Caco-2 (cell line): ENCODE measurements around the gene DNAH10. TPM values are rescaled to one million over a fixed set of nuclear protein-coding genes. Genes with fewer than 3 reads are reported as not detected.

Experiments
- BruUV-seq: library from RNA; stranded (reverse); fragments of 400-500 nt; replicated peaks from 2 replicates; lab custom pipeline; 2021; lab: Mats Ljungman, UMichigan
- CTCF ChIA-PET: fragments of 300-600 bp; sonication (Branson Sonifier 250); formaldehyde crosslinking; loops from one replicate; lab custom pipeline; 2022; ENCODE audit warnings: antibody characterized with exemption; lab: Charles Lee
- POLR2A ChIA-PET: fragments of 300-600 bp; sonication (Branson Sonifier 250); formaldehyde crosslinking; loops from one replicate; lab custom pipeline; 2022; ENCODE audit warnings: antibody characterized with exemption; lab: Charles Lee
- DNase-seq, 2 experiments: peaks; one replicate each; pipeline versions ENCODE4 v3.0.0 to v3.0.0-alpha.2; 2020 to 2022
- H3K27me3 ChIP-seq: replicated peaks from 2 replicates; pipeline ENCODE4 v1.6.0; 2011; ENCODE audit warnings: low read length; ENCODE audit not compliant: control insufficient read depth, insufficient read depth
- H3K36me3 ChIP-seq: 2 replicates; pipeline ENCODE4 v1.5.1; 2011; ENCODE audit warnings: low read length; ENCODE audit not compliant: control insufficient read depth, insufficient read depth
- H3K4me1 ChIP-seq: fragments of 250-450 bp; sonication (Bioruptor Pico); 2 replicates; pipeline ENCODE4 v1.5.1; 2020; ENCODE audit warnings: mild to moderate bottlenecking
- H3K4me3 ChIP-seq: 2 replicates; pipeline ENCODE4 v1.5.1; 2011; ENCODE audit warnings: low read depth, mild to moderate bottlenecking, control low read depth, low read length
- H3K9me3 ChIP-seq: fragments of 250-450 bp; sonication (Bioruptor Pico); 2 replicates; pipeline ENCODE4 v1.5.1; 2020; ENCODE audit warnings: mild to moderate bottlenecking, moderate library complexity
- H3K27ac Mint-ChIP-seq: one replicate; pipeline ENCODE4 v1.8.0; 2022; ENCODE audit warnings: mixed read lengths; ENCODE audit not compliant: unreplicated experiment
- H3K27me3 Mint-ChIP-seq: one replicate; pipeline ENCODE4 v1.8.0; 2022; ENCODE audit warnings: mixed read lengths; ENCODE audit not compliant: insufficient read depth, unreplicated experiment
- H3K36me3 Mint-ChIP-seq: one replicate; pipeline ENCODE4 v1.8.0; 2022; ENCODE audit warnings: mild to moderate bottlenecking, mixed read lengths; ENCODE audit not compliant: insufficient read depth, unreplicated experiment
- H3K4me1 Mint-ChIP-seq: one replicate; pipeline ENCODE4 v1.8.0; 2022; ENCODE audit warnings: low read depth, mixed read lengths; ENCODE audit not compliant: unreplicated experiment
- H3K4me3 Mint-ChIP-seq: one replicate; pipeline ENCODE4 v1.8.0; 2022; ENCODE audit warnings: mild to moderate bottlenecking, moderate library complexity, mixed read lengths; ENCODE audit not compliant: unreplicated experiment
- H3K9me3 Mint-ChIP-seq: one replicate; pipeline ENCODE4 v1.8.0; 2022; ENCODE audit warnings: mixed read lengths; ENCODE audit not compliant: unreplicated experiment
- CTCF ChIP-seq, 2 experiments: fragments of 200-600 bp in 1 of 2; IDR thresholded peaks; 1 replicate in 1 of 2; 2 replicates in 1 of 2; pipeline versions ENCODE4 v1.5.1 to v1.8.0; 2011 to 2022; ENCODE audit warnings: antibody characterized with exemption in 1 of 2, control low read depth in 1 of 2, inconsistent platforms in 1 of 2, low read depth in 1 of 2, low read length in 1 of 2, mild to moderate bottlenecking in 1 of 2, moderate library complexity in 1 of 2; ENCODE audit not compliant: insufficient read depth in 1 of 2, severe bottlenecking in 1 of 2, unreplicated experiment in 1 of 2
- intact Hi-C: fragments of 100-400 bp; cut with micrococcal nuclease; formaldehyde crosslinking; loops from one replicate; pipeline ENCODE4 v1.10.0; 2022; ENCODE audit not compliant: unreplicated experiment
- total RNA-seq: library from RNA; stranded (reverse); gene quantifications from 2 replicates; pipeline ENCODE4 v1.2.3, GENCODE V29; 2022

The DNAH10 gene
- total RNA-seq, 1 experiment from 2014 or later, result 0.45 TPM

- H3K36me3 Mint-ChIP-seq, result peaks cover 17% of the 10 kb centered on the region
- H3K4me3 Mint-ChIP-seq, result no peak overlapping the region
- H3K27ac Mint-ChIP-seq, result no peak overlapping the region
- Histone ChIP-seq H3K9me3 (peaks cover 4% of the 10 kb centered on the region; the same call in 1 of the 2 replicates), H3K27me3 (no peaks in the 10 kb centered on the region), H3K36me3 (peaks cover 1% of the 10 kb centered on the region; the same call in 1 of the 2 replicates), H3K4me3 (no peak overlapping the region), H3K4me1 (no peaks in the 10 kb centered on the region)
- CTCF ChIA-PET, result no interaction called here
- POLR2A ChIA-PET, result no interaction called here
- no peaks in the 10 kb centered on the region for H3K9me3 Mint-ChIP-seq
- intact Hi-C loops, result no loop called here
- no peak for TF ChIP-seq CTCF (IDR thresholded peaks at IDR 0.05; ENCODE audit: insufficient read depth in 1 of 2, low read depth in 1 of 2, low read length in 1 of 2, severe bottlenecking in 1 of 2, unreplicated experiment in 1 of 2)
- peaks cover 11% of the 10 kb centered on the region for H3K4me1 Mint-ChIP-seq
- no TSS peak for BruUV-seq
- H3K27me3 Mint-ChIP-seq, result no peaks in the 10 kb centered on the region
- no peak for DNase-seq
Measured at GRCh38 chr12:123942911-123943648, 181.0 kb downstream of the DNAH10 start.

GRCh38 chr12:123943816-123944215, 181.7 kb downstream of the DNAH10 start:
- intact Hi-C loops, result no loop called here
- Mint-ChIP-seq H3K4me1 (peaks cover 4% of the 10 kb centered on the region), H3K27me3 (no peaks in the 10 kb centered on the region), H3K36me3 (peaks cover 12% of the 10 kb centered on the region), H3K4me3 (no peak overlapping the region), H3K27ac (no peak overlapping the region), H3K9me3 (no peaks in the 10 kb centered on the region)
- H3K27me3 ChIP-seq, result no peaks in the 10 kb centered on the region
- no TSS peak for BruUV-seq
- H3K36me3 ChIP-seq, result peaks cover 1% of the 10 kb centered on the region; the same call in 1 of the 2 replicates
- H3K4me1 ChIP-seq, result no peaks in the 10 kb centered on the region
- TF ChIP-seq CTCF (IDR thresholded peaks at IDR 0.05; ENCODE audit: insufficient read depth in 1 of 2, low read depth in 1 of 2, low read length in 1 of 2, severe bottlenecking in 1 of 2, unreplicated experiment in 1 of 2), result no peak
- CTCF ChIA-PET, result no interaction called here
- DNase-seq, result no peak
- peaks cover 4% of the 10 kb centered on the region; the same call in 1 of the 2 replicates for H3K9me3 ChIP-seq
- H3K4me3 ChIP-seq, result no peak overlapping the region
- POLR2A ChIA-PET, result no interaction called here

GRCh38 chr12:123944696-123945095, 182.6 kb downstream of the DNAH10 start:
- POLR2A ChIA-PET, result no interaction called here
- intact Hi-C loops, result no loop called here
- H3K27me3 Mint-ChIP-seq, result no peaks in the 10 kb centered on the region
- no peak overlapping the region for H3K27ac Mint-ChIP-seq
- peaks cover 12% of the 10 kb centered on the region for H3K36me3 Mint-ChIP-seq
- Histone ChIP-seq H3K4me1 (peaks cover 8% of the 10 kb centered on the region), H3K36me3 (peaks cover 1% of the 10 kb centered on the region; the same call in 1 of the 2 replicates), H3K4me3 (no peak overlapping the region), H3K9me3 (peaks cover 4% of the 10 kb centered on the region; the same call in 1 of the 2 replicates), H3K27me3 (no peaks in the 10 kb centered on the region)
- no peaks in the 10 kb centered on the region for H3K9me3 Mint-ChIP-seq
- CTCF ChIA-PET, result no interaction called here
- no peak for TF ChIP-seq CTCF (IDR thresholded peaks at IDR 0.05; ENCODE audit: insufficient read depth in 1 of 2, low read depth in 1 of 2, low read length in 1 of 2, severe bottlenecking in 1 of 2, unreplicated experiment in 1 of 2)
- DNase-seq, result no peak
- H3K4me3 Mint-ChIP-seq, result no peak overlapping the region
- no TSS peak for BruUV-seq
- H3K4me1 Mint-ChIP-seq, result no peaks in the 10 kb centered on the region
